MM.1S (cell line): Measurements from ENCODE around the gene DZIP1.
A peak's percentile ranks its signal among the peaks of the same experiment; 100 is the strongest.

Experiments used
- DNase-seq: peaks from one replicate; pipeline ENCODE4 v3.0.0-alpha.2; 2015
- H2AFZ ChIP-seq: fragments of 300-600 bp; sonication (generic); 2 replicates; pipeline ENCODE4 v1.6.0; 2016; ENCODE audit warnings: antibody characterized with exemption, low read length
- H3F3A ChIP-seq: fragments of 300-600 bp; sonication (generic); 2 replicates; pipeline ENCODE4 v1.6.1; 2016; ENCODE audit warnings: mild to moderate bottlenecking, antibody characterized with exemption, low read length, moderate library complexity, mixed read lengths; ENCODE audit not compliant: insufficient read depth
- H3K27ac ChIP-seq: fragments of 300-600 bp; sonication (generic); 2 replicates; pipeline ENCODE4 v1.5.1; 2016; ENCODE audit warnings: mild to moderate bottlenecking, low read length
- H3K27me3 ChIP-seq: fragments of 300-600 bp; sonication (generic); replicated peaks from 2 replicates; pipeline ENCODE4 v1.6.0; 2016; ENCODE audit warnings: low read length; ENCODE audit not compliant: insufficient read depth
- H3K36me3 ChIP-seq: fragments of 300-600 bp; sonication (generic); replicated peaks from 2 replicates; pipeline ENCODE4 v1.6.1; 2016; ENCODE audit warnings: mild to moderate bottlenecking, low read length, mixed read lengths; ENCODE audit not compliant: insufficient read depth
- H3K4me1 ChIP-seq: fragments of 300-600 bp; sonication (generic); 2 replicates; pipeline ENCODE4 v1.6.1; 2016; ENCODE audit warnings: low read length, mixed read lengths
- H3K4me2 ChIP-seq: fragments of 300-600 bp; sonication (generic); 2 replicates; pipeline ENCODE4 v1.6.0; 2016; ENCODE audit warnings: low read depth, low read length
- H3K4me3 ChIP-seq: fragments of 300-600 bp; sonication (generic); 2 replicates; pipeline ENCODE4 v1.5.1; 2016; ENCODE audit warnings: low read length, mixed read lengths
- H3K79me2 ChIP-seq: fragments of 300-600 bp; sonication (generic); 2 replicates; pipeline ENCODE4 v1.6.1; 2016; ENCODE audit warnings: mixed run types, low read length, mixed read lengths
- H3K9ac ChIP-seq: fragments of 300-600 bp; sonication (generic); 2 replicates; pipeline ENCODE4 v1.6.1; 2016; ENCODE audit warnings: low read length, mixed read lengths
- H3K9me2 ChIP-seq: fragments of 300-600 bp; sonication (generic); replicated peaks from 2 replicates; pipeline ENCODE4 v1.6.1; 2016; ENCODE audit warnings: mild to moderate bottlenecking, low read length, mixed read lengths; ENCODE audit not compliant: insufficient read depth
- H3K9me3 ChIP-seq: fragments of 300-600 bp; sonication (generic); replicated peaks from 2 replicates; pipeline ENCODE4 v1.6.1; 2016; ENCODE audit warnings: mild to moderate bottlenecking, low read length, mixed read lengths; ENCODE audit not compliant: insufficient read depth
- H4K20me1 ChIP-seq: fragments of 300-600 bp; sonication (generic); 2 replicates; pipeline ENCODE4 v1.6.1; 2016; ENCODE audit warnings: mild to moderate bottlenecking, low read length, moderate library complexity, mixed read lengths; ENCODE audit not compliant: insufficient read depth
- CTCF ChIP-seq: fragments of 300-600 bp; sonication (generic); IDR thresholded peaks from 2 replicates; pipeline ENCODE4 v1.5.1; 2016; ENCODE audit warnings: antibody characterized with exemption, low read length, mixed read lengths
- EZH2 ChIP-seq: fragments of 300-600 bp; sonication (generic); optimal IDR thresholded peaks from 2 replicates; pipeline ENCODE3; 2017; ENCODE audit warnings: low read depth, mild to moderate bottlenecking, antibody characterized with exemption, low read length, mixed read lengths
- EZH2phosphoT487 ChIP-seq: fragments of 300-600 bp; sonication (generic); IDR thresholded peaks from 2 replicates; pipeline ENCODE4 v1.6.1; 2018; ENCODE audit warnings: antibody characterized with exemption, low read length

Gene DZIP1

GRCh38 chr13:95536632-95537241 is 107.8 kb downstream of the DZIP1 start:
- H3K4me1 ChIP-seq = peaks cover 11% of the 10 kb centered on the region; the same call in 1 of the 2 replicates
- no peaks in the 10 kb centered on the region for H3K79me2 ChIP-seq
- H3K36me3 ChIP-seq = no peaks in the 10 kb centered on the region
- no peak overlapping the region for H3K27ac ChIP-seq
- H3K4me2 ChIP-seq = no peak overlapping the region
- H2AFZ ChIP-seq = 0 out of 2 replicates have a peak overlapping the region, but pooled peaks have one; percentile 43
- TF ChIP-seq EZH2 = no peak
- TF ChIP-seq EZH2phosphoT487 = no peak
- peak; percentile 60 for TF ChIP-seq CTCF
- H3F3A ChIP-seq = no peaks in the 10 kb centered on the region
- no peak overlapping the region for H3K4me3 ChIP-seq
- no peaks in the 10 kb centered on the region for H3K9me2 ChIP-seq
- peak; percentile 59 for DNase-seq
- no peaks in the 10 kb centered on the region for H4K20me1 ChIP-seq
- no peak overlapping the region for H3K9ac ChIP-seq
- no peaks in the 10 kb centered on the region for H3K27me3 ChIP-seq
- no peaks in the 10 kb centered on the region for H3K9me3 ChIP-seq

GRCh38 chr13:95535243-95535642 is 109.3 kb downstream of the DZIP1 start:
- no peak overlapping the region for H3K4me2 ChIP-seq
- peaks cover 13% of the 10 kb centered on the region for H3K4me1 ChIP-seq
- H3K27ac ChIP-seq = no peak overlapping the region

GRCh38 chr13:95533545-95534160 is 110.9 kb downstream of the DZIP1 start:
- Histone ChIP-seq H3F3A (no peaks in the 10 kb centered on the region), H4K20me1 (no peaks in the 10 kb centered on the region), H3K9me2 (no peaks in the 10 kb centered on the region), H3K4me3 (no peak overlapping the region), H3K9me3 (no peaks in the 10 kb centered on the region), H3K9ac (no peak overlapping the region), H3K27ac (no peak overlapping the region), H3K27me3 (no peaks in the 10 kb centered on the region), H3K36me3 (no peaks in the 10 kb centered on the region), H3K4me1 (peaks cover 18% of the 10 kb centered on the region), H3K79me2 (no peaks in the 10 kb centered on the region), H3K4me2 (no peak overlapping the region), H2AFZ (no peak overlapping the region)
- no peak for TF ChIP-seq EZH2phosphoT487
- TF ChIP-seq CTCF = no peak
- no peak for TF ChIP-seq EZH2
- no peak for DNase-seq

More at GRCh38 chr13:95535243-95535642, 109.3 kb downstream of the DZIP1 start:
- no peak overlapping the region for H3K4me3 ChIP-seq
- no peak overlapping the region for H3K9ac ChIP-seq
- H2AFZ ChIP-seq = no peak overlapping the region
- H3K79me2 ChIP-seq = no peaks in the 10 kb centered on the region
- H3K9me2 ChIP-seq = no peaks in the 10 kb centered on the region
- H4K20me1 ChIP-seq = no peaks in the 10 kb centered on the region
- H3F3A ChIP-seq = no peaks in the 10 kb centered on the region
- H3K27me3 ChIP-seq = no peaks in the 10 kb centered on the region
- TF ChIP-seq EZH2phosphoT487 = no peak
- no peak for TF ChIP-seq CTCF
- no peak for TF ChIP-seq EZH2
- no peaks in the 10 kb centered on the region for H3K9me3 ChIP-seq
- H3K36me3 ChIP-seq = no peaks in the 10 kb centered on the region
- DNase-seq = no peak
